Karpas-422 (cell line): ENCODE results near the gene FES. TPM values are rescaled to one million over a fixed set of nuclear protein-coding genes. Genes with fewer than 3 reads are reported as not detected.
"Not testable (repeated sequence)": the region's sequence is repeated elsewhere in the genome, so short reads cannot be mapped to it uniquely, and the experiment has no call there.

Source experiments
- DNase-seq: peaks from one replicate; pipeline ENCODE4 v3.0.0-alpha.2; 2015
- H2AFZ ChIP-seq: fragments of 200-600 bp; sonication (generic); 2 replicates; pipeline ENCODE4 v1.6.1; 2014; ENCODE audit warnings: antibody characterized with exemption, low read length, mixed read lengths
- H3K27ac ChIP-seq: fragments of 200-600 bp; sonication (generic); 2 replicates; pipeline ENCODE4 v1.5.1; 2014; ENCODE audit warnings: mild to moderate bottlenecking, low read length, moderate library complexity
- H3K27me3 ChIP-seq: fragments of 200-600 bp; sonication (generic); 2 replicates; pipeline ENCODE4 v1.6.1; 2014; ENCODE audit warnings: low read length, mixed read lengths
- H3K36me3 ChIP-seq: fragments of 200-600 bp; sonication (generic); 2 replicates; pipeline ENCODE4 v1.6.1; 2014; ENCODE audit warnings: low read length, mixed read lengths; ENCODE audit not compliant: insufficient read depth
- H3K4me1 ChIP-seq: fragments of 200-600 bp; sonication (generic); 2 replicates; pipeline ENCODE4 v1.6.1; 2014; ENCODE audit warnings: mild to moderate bottlenecking, low read length, mixed read lengths
- H3K4me2 ChIP-seq: fragments of 200-600 bp; sonication (generic); 2 replicates; pipeline ENCODE4 v1.6.1; 2014; ENCODE audit warnings: low read length, low read depth, mild to moderate bottlenecking; ENCODE audit not compliant: poor library complexity, severe bottlenecking
- H3K4me3 ChIP-seq: fragments of 200-600 bp; sonication (generic); 2 replicates; pipeline ENCODE4 v1.5.1; 2014; ENCODE audit warnings: mild to moderate bottlenecking, antibody characterized with exemption, low read length, mixed read lengths
- H3K79me2 ChIP-seq: fragments of 200-600 bp; sonication (generic); 2 replicates; pipeline ENCODE4 v1.6.1; 2014; ENCODE audit warnings: mild to moderate bottlenecking, low read length, mixed read lengths
- H3K9ac ChIP-seq: fragments of 200-600 bp; sonication (generic); 2 replicates; pipeline ENCODE4 v1.6.0; 2014; ENCODE audit warnings: low read length
- H3K9me2 ChIP-seq: fragments of 200-600 bp; sonication (generic), shearing (Covaris generic); replicated peaks from 2 replicates; pipeline ENCODE4 v1.6.0; 2014; ENCODE audit warnings: mild to moderate bottlenecking, low read length, moderate library complexity; ENCODE audit not compliant: insufficient read depth
- H3K9me3 ChIP-seq: fragments of 300-700, 200-600 bp; sonication (generic); 2 replicates; pipeline ENCODE4 v1.6.1; 2014; ENCODE audit warnings: low read length, mixed read lengths
- H4K20me1 ChIP-seq: fragments of 200-600 bp; sonication (generic); 2 replicates; pipeline ENCODE4 v1.6.1; 2014; ENCODE audit warnings: mild to moderate bottlenecking, antibody characterized with exemption, low read length, low read depth; ENCODE audit not compliant: insufficient read depth
- total RNA-seq: library from RNA; depleted of rRNA; stranded (reverse); fragments of >200 nt; shearing (Covaris generic); gene quantifications from 2 replicates; pipeline ENCODE4 v1.2.3, GENCODE V29; 2014; ENCODE audit warnings: low replicate concordance

Gene FES
- total RNA-seq, 1 experiment from 2014 or later = 33.7 TPM

DNA sequence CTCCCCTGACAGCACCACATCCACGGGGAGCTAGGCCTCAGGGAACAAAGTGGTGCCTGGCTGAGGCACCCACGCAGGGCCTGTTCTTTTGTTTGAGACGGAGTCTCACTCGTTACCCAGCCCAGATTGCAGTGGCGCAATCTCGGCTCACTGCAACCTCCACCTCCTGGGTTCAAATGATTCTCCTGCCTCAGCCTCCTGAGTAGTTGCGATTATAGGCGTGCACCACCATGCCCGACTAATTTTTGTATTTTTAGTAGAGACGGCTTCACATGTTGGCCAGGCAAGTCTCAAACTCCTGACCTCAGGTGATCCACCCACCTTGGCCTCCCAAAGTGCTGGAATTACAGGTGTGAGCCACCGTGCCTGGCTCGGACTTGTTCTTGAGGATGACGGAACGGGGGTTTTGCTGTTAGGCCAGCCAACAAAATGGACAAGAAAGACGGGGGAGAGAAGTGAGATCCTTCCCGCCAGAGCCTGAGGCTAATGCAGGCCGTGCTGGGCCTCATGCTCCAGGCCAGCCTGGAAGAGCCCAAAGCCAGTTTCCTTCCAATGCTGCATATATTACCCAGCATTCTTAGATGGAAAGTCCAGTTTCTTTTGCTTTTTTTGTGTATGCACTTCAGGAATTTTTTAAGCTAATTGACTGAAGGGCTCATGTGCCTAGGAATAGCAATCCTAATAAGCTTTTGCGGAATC lies 44.0 kb upstream of the FES start:
- H2AFZ ChIP-seq = no peak overlapping the region
- H3K36me3 ChIP-seq = peaks cover 19% of the 10 kb centered on the region
- H3K9me3 ChIP-seq = no peaks in the 10 kb centered on the region
- H3K4me1 ChIP-seq = peaks cover 45% of the 10 kb centered on the region
- H4K20me1 ChIP-seq = no peaks in the 10 kb centered on the region
- H3K27me3 ChIP-seq = no peaks in the 10 kb centered on the region
- peaks cover 26% of the 10 kb centered on the region for H3K79me2 ChIP-seq
- peak overlapping the region; percentile 83 for H3K9ac ChIP-seq
- no peak for DNase-seq
- H3K4me2 ChIP-seq = peak overlapping the region; percentile 65
- peak overlapping the region; percentile 81 for H3K27ac ChIP-seq
- peak overlapping the region; percentile 69 for H3K4me3 ChIP-seq
- H3K9me2 ChIP-seq = no peaks in the 10 kb centered on the region

GRCh38 chr15:90840954-90841353 lies 43.4 kb upstream of the FES start:
- H3K9ac ChIP-seq = peak overlapping the region; percentile 83
- no peak overlapping the region for H2AFZ ChIP-seq
- H3K36me3 ChIP-seq = peaks cover 19% of the 10 kb centered on the region
- H3K4me3 ChIP-seq = peak overlapping the region; percentile 69
- H3K4me2 ChIP-seq = peak overlapping the region; percentile 65
- peak overlapping the region; percentile 81 for H3K27ac ChIP-seq
- no peaks in the 10 kb centered on the region for H3K9me2 ChIP-seq
- no peaks in the 10 kb centered on the region for H3K27me3 ChIP-seq
- H3K9me3 ChIP-seq = no peaks in the 10 kb centered on the region
- no peak for DNase-seq
- H3K79me2 ChIP-seq = peaks cover 26% of the 10 kb centered on the region
- peaks cover 46% of the 10 kb centered on the region for H3K4me1 ChIP-seq
- H4K20me1 ChIP-seq = no peaks in the 10 kb centered on the region

DNA sequence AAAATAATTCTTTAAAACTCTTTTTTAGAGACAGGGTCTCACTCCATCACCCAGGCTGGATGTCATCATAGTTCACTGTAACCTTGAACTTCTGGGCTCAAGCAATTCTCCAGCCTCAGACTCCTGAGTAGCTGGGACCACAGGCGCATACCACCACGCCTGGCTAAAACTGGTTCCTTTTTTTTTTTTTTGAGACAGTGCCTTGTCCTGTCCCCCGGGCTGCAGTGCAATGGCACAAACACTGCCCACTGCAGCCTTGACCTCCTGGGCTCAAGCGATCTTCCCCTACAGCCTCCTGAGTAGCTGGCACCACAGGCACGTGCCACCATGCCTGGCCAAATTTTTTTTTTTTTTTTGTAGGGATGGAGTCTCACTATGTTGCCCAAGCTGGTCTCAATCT lies 39.6 kb upstream of the FES start:
- H3K36me3 ChIP-seq = peaks cover 26% of the 10 kb centered on the region
- no peaks in the 10 kb centered on the region for H4K20me1 ChIP-seq
- H3K4me2 ChIP-seq = no peak overlapping the region
- H3K9me2 ChIP-seq = no peaks in the 10 kb centered on the region
- peak overlapping the region; percentile 26; the same call in 1 of the 2 replicates for H3K27ac ChIP-seq
- peaks cover 26% of the 10 kb centered on the region for H3K79me2 ChIP-seq
- no peak for DNase-seq
- no peak overlapping the region for H2AFZ ChIP-seq
- no peaks in the 10 kb centered on the region for H3K9me3 ChIP-seq
- no peaks in the 10 kb centered on the region for H3K27me3 ChIP-seq
- no peak overlapping the region for H3K9ac ChIP-seq
- H3K4me1 ChIP-seq = peaks cover 27% of the 10 kb centered on the region
- no peak overlapping the region for H3K4me3 ChIP-seq

GRCh38 chr15:90845201-90845949 lies 38.9 kb upstream of the FES start:
- no peak overlapping the region for H3K4me3 ChIP-seq
- H3K4me2 ChIP-seq = no peak overlapping the region
- H3K9me3 ChIP-seq = no peaks in the 10 kb centered on the region
- peaks cover 20% of the 10 kb centered on the region for H3K79me2 ChIP-seq
- H3K9me2 ChIP-seq = no peaks in the 10 kb centered on the region
- no peak overlapping the region for H2AFZ ChIP-seq
- 0 out of 2 replicates have a peak overlapping the region, but pooled peaks have one; percentile 6 for H3K9ac ChIP-seq
- no peaks in the 10 kb centered on the region for H4K20me1 ChIP-seq
- peaks cover 26% of the 10 kb centered on the region for H3K36me3 ChIP-seq
- H3K27me3 ChIP-seq = no peaks in the 10 kb centered on the region
- H3K4me1 ChIP-seq = peaks cover 22% of the 10 kb centered on the region
- no peak for DNase-seq
- H3K27ac ChIP-seq = peak overlapping the region; percentile 26; the same call in 1 of the 2 replicates

DNA sequence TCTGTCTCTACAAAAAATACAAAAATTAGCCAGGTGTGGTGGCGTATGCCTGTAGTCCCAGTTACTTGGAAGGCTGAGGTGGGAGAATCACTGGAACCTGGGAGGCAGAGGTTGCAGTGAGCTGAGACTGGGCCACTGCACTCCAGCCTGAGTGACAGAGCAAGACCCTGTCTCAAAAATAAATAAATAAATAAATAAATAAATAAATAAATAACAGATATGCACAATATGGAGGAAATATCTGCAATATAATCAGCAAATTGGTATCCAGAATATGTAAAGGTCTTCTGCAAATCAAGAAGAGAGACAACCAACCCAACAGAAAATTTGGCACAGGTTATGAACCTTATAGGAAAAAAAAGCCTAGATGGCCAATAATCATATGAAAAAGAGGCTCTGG lies 34.9 kb upstream of the FES start:
- not testable (repeated sequence) for H3K9ac ChIP-seq, H2AFZ ChIP-seq, H3K9me2 ChIP-seq, H3K79me2 ChIP-seq, H3K9me3 ChIP-seq, H4K20me1 ChIP-seq, H3K4me2 ChIP-seq, H3K4me3 ChIP-seq, H3K27ac ChIP-seq, DNase-seq, H3K27me3 ChIP-seq
- Histone ChIP-seq H3K4me1 (peaks cover 36% of the 10 kb centered on the region), H3K36me3 (peaks cover 12% of the 10 kb centered on the region; the same call in 1 of the 2 replicates)

GRCh38 chr15:90851114-90851513 lies 33.2 kb upstream of the FES start:
- Histone ChIP-seq H3K9ac (no peak overlapping the region), H3K9me2 (no peaks in the 10 kb centered on the region), H3K36me3 (peaks cover 12% of the 10 kb centered on the region; the same call in 1 of the 2 replicates), H2AFZ (no peak overlapping the region), H4K20me1 (no peaks in the 10 kb centered on the region), H3K79me2 (no peaks in the 10 kb centered on the region), H3K4me2 (no peak overlapping the region), H3K27ac (no peak overlapping the region; the same call in 1 of the 2 replicates), H3K27me3 (no peaks in the 10 kb centered on the region), H3K9me3 (no peaks in the 10 kb centered on the region), H3K4me3 (no peak overlapping the region), H3K4me1 (peaks cover 39% of the 10 kb centered on the region)
- DNase-seq = no peak

DNA sequence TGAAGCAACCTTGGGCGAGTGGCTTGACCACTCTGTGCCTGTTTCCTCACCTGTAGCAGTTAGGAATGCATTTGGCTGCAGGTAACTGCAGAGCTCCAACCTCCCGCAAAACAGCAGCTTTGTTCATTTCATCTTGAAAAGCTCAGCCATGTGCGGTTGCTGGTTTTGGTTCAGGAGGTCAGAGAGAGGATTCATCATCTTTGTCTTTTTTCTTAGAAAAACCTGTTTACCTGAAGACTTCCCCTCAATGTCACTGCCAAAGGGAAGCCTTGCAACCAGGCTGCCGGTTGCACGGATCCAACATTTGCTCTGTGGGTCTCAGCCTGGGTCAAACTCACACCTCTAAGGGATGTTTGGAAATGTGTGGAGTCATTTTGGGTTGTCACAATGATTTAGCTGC lies 32.4 kb upstream of the FES start:
- peaks cover 12% of the 10 kb centered on the region; the same call in 1 of the 2 replicates for H3K36me3 ChIP-seq
- H3K27me3 ChIP-seq = no peaks in the 10 kb centered on the region
- no peaks in the 10 kb centered on the region for H3K9me2 ChIP-seq
- peak overlapping the region; percentile 40 for H3K4me2 ChIP-seq
- no peaks in the 10 kb centered on the region for H4K20me1 ChIP-seq
- H2AFZ ChIP-seq = no peak overlapping the region
- no peaks in the 10 kb centered on the region for H3K9me3 ChIP-seq
- peaks cover 48% of the 10 kb centered on the region for H3K4me1 ChIP-seq
- DNase-seq = no peak
- H3K27ac ChIP-seq = peak overlapping the region; percentile 63
- H3K79me2 ChIP-seq = no peaks in the 10 kb centered on the region
- H3K4me3 ChIP-seq = no peak overlapping the region; the same call in 1 of the 2 replicates
- peak overlapping the region; percentile 44; the same call in 1 of the 2 replicates for H3K9ac ChIP-seq

DNA sequence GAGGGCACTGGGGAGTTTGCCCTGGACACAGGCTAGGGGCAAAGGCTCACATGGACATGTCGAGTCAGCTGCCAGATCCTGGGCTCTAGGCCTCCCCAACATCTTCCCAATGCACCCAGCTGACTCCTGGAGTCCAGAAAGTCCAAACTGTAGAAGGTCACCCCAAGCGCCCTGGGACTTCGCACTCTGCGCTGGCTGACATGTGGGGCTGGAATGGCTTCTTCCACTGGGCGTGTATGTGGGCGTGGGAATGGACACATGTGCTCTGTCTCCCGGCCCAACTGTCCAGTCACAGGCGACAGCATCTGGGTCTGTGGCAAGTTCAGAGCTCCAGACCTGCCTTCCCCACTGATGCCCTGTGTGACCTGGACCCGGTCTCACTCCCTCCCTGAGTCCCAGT lies 29.2 kb upstream of the FES start:
- H2AFZ ChIP-seq = no peak overlapping the region
- H3K4me1 ChIP-seq = peaks cover 54% of the 10 kb centered on the region

More for the DNA sequence above, 29.2 kb upstream of the FES start:
- no peak for DNase-seq
- no peak overlapping the region for H3K9ac ChIP-seq
- H3K36me3 ChIP-seq = peaks cover 5% of the 10 kb centered on the region; the same call in 1 of the 2 replicates
- no peaks in the 10 kb centered on the region for H4K20me1 ChIP-seq
- H3K27me3 ChIP-seq = no peaks in the 10 kb centered on the region
- H3K4me2 ChIP-seq = no peak overlapping the region
- no peaks in the 10 kb centered on the region for H3K9me3 ChIP-seq
- H3K9me2 ChIP-seq = no peaks in the 10 kb centered on the region
- H3K4me3 ChIP-seq = no peak overlapping the region
- H3K79me2 ChIP-seq = no peaks in the 10 kb centered on the region
- no peak overlapping the region for H3K27ac ChIP-seq
